ENCODE results near the gene LDAF1. TPM values are rescaled to one million over a fixed set of nuclear protein-coding genes. Genes with fewer than 3 reads are reported as not detected.

The LDAF1 gene
- total and polyA plus RNA-seq, 2 donors (not counting 1 experiment from before 2014, with no cell fraction given): 11.3 to 21.1 TPM

GRCh38 chr16:21145738-21146137 is 12.7 kb upstream of the LDAF1 start:
- Mint-ChIP-seq H3K27me3 (peaks cover 33% of the 10 kb centered on the region), H3K9me3 (ENCODE audit: insufficient read depth) (peaks cover 6% of the 10 kb centered on the region), H3K4me1 (no peaks in the 10 kb centered on the region), H3K27ac (no peak overlapping the region), H3K4me3 (no peak overlapping the region)
- DNase-seq (no peak), ATAC-seq (ENCODE audit: low read depth) (no peak)
- intact Hi-C loops (cut with micrococcal nuclease): no loop called here
- H3K9me3 ChIP-seq (ENCODE audit: control extremely low read depth in 1 of 3, control insufficient read depth in 2 of 3, insufficient read depth in 1 of 3, low read length in 2 of 3): peaks cover 0 to 6% (median 1%) of the 10 kb centered on the region in 3 donors
- no peak overlapping the region for H3K4me3 ChIP-seq (ENCODE audit: control extremely low read depth in 1 of 5, extremely low read depth in 1 of 5, insufficient read depth in 1 of 5, low read depth in 2 of 5, low read length in 4 of 5)
- H3K36me3 ChIP-seq (replicated peaks in 1 of 2; ENCODE audit: control extremely low read depth in 1 of 2, control insufficient read depth in 1 of 2, extremely low read depth in 1 of 2, insufficient read depth in 2 of 2, low read length in 1 of 2): no peaks in the 10 kb centered on the region
- H3K4me1 ChIP-seq (ENCODE audit: control insufficient read depth in 2 of 2, insufficient read depth in 2 of 2, low read length in 2 of 2): no peaks in the 10 kb centered on the region
- no peak overlapping the region for H3K27ac ChIP-seq (ENCODE audit: low read length in 2 of 2)
- WGBS (ENCODE audit: insufficient coverage): 64% methylated on average over 4 of the region's 5 CpGs
- ChIA-PET CTCF (interaction anchor here (1.0 kb wide), 1 partner anchor 296 kb away, joined by 3 read pairs; no protein-coding TSS in a partner anchor), POLR2A (no interaction called here)
- no peaks in the 10 kb centered on the region for H3K79me2 ChIP-seq (ENCODE audit: control insufficient read depth, insufficient read depth, low read length)
- no peak overlapping the region for H2AFZ ChIP-seq (ENCODE audit: insufficient read depth, low read depth, low read length, poor library complexity, severe bottlenecking)
- no peak overlapping the region for H3K4me2 ChIP-seq (replicated peaks; ENCODE audit: low read depth, low read length, poor library complexity, severe bottlenecking)
- H4K20me1 ChIP-seq (ENCODE audit: control insufficient read depth, insufficient read depth, low read length, poor library complexity, severe bottlenecking): no peaks in the 10 kb centered on the region
- H3K27me3 ChIP-seq (replicated peaks in 1 of 4; ENCODE audit: control extremely low read depth in 1 of 4, control insufficient read depth in 3 of 4, insufficient read depth in 4 of 4, low read length in 3 of 4): peaks cover 0 to 4% (median 2%) of the 10 kb centered on the region in 4 experiments
- no peak for TF ChIP-seq CTCF (IDR thresholded peaks at IDR 0.05)
- no peak for TF ChIP-seq EZH2 (IDR thresholded peaks at IDR 0.05; ENCODE audit: borderline replicate concordance, insufficient read depth, low read depth, low read length, poor library complexity, severe bottlenecking)
- H3K9ac ChIP-seq (ENCODE audit: low read length): no peak overlapping the region

GRCh38 chr16:21150375-21151001 is 8.0 kb upstream of the LDAF1 start, which contains the start of gene DNAH3:
TSS of gene DNAH3 (minus strand) at chr16:21150846. CDS start at chr16:21150319, 527 bp downstream.
- ChIA-PET POLR2A (no interaction called here), CTCF (no interaction called here)
- Histone ChIP-seq H3K4me2 (replicated peaks; ENCODE audit: low read depth, low read length, poor library complexity, severe bottlenecking) (no peak within 1 kb of the TSS), H3K4me3 (ENCODE audit: control extremely low read depth in 1 of 5, extremely low read depth in 1 of 5, insufficient read depth in 1 of 5, low read depth in 2 of 5, low read length in 4 of 5) (no peak within 1 kb of the TSS), H3K79me2 (ENCODE audit: control insufficient read depth, insufficient read depth, low read length) (no peaks in the 10 kb centered on the region), H4K20me1 (ENCODE audit: control insufficient read depth, insufficient read depth, low read length, poor library complexity, severe bottlenecking) (no peaks in the 10 kb centered on the region), H3K27ac (ENCODE audit: low read length in 2 of 2) (no peak within 1 kb of the TSS), H3K9ac (ENCODE audit: low read length) (no peak within 1 kb of the TSS), H2AFZ (ENCODE audit: insufficient read depth, low read depth, low read length, poor library complexity, severe bottlenecking) (no peak within 1 kb of the TSS), H3K4me1 (ENCODE audit: control insufficient read depth in 2 of 2, insufficient read depth in 2 of 2, low read length in 2 of 2) (no peaks in the 10 kb centered on the region), H3K36me3 (replicated peaks in 1 of 2; ENCODE audit: control extremely low read depth in 1 of 2, control insufficient read depth in 1 of 2, extremely low read depth in 1 of 2, insufficient read depth in 2 of 2, low read length in 1 of 2) (no peaks in the 10 kb centered on the region), H3K27me3 (replicated peaks in 1 of 4; ENCODE audit: control extremely low read depth in 1 of 4, control insufficient read depth in 3 of 4, insufficient read depth in 4 of 4, low read length in 3 of 4) (peaks cover 0 to 4% (median 2%) of the 10 kb centered on the region in 4 experiments), H3K9me3 (ENCODE audit: control extremely low read depth in 1 of 3, control insufficient read depth in 2 of 3, insufficient read depth in 1 of 3, low read length in 2 of 3) (no peaks in the 10 kb centered on the region)
- intact Hi-C loops (cut with micrococcal nuclease): loop anchor here (10.0 kb wide), 1 partner anchor 404 kb away; no protein-coding TSS in a partner anchor
- ATAC-seq (ENCODE audit: low read depth): no peak
- Mint-ChIP-seq H3K27me3 (peaks cover 35% of the 10 kb centered on the region), H3K9me3 (ENCODE audit: insufficient read depth) (no peaks in the 10 kb centered on the region), H3K27ac (no peak within 1 kb of the TSS), H3K4me1 (no peaks in the 10 kb centered on the region), H3K4me3 (no peak within 1 kb of the TSS)
- no peak for TF ChIP-seq EZH2 (IDR thresholded peaks at IDR 0.05; ENCODE audit: borderline replicate concordance, insufficient read depth, low read depth, low read length, poor library complexity, severe bottlenecking)
- TF ChIP-seq CTCF (IDR thresholded peaks at IDR 0.05): no peak
- 14% methylated on average over 7 of the region's 8 CpGs for WGBS (ENCODE audit: insufficient coverage)
- DNase-seq: no peak
